Dermis blood vessel endothelial cell (primary cell): ENCODE measurements around the gene DAPK3. TPM values are rescaled to one million over a fixed set of nuclear protein-coding genes. Genes with fewer than 3 reads are reported as not detected.
A peak's percentile ranks its signal among the peaks of the same experiment; 100 is the strongest.
"Not testable (repeated sequence)": the region's sequence is repeated elsewhere in the genome, so short reads cannot be mapped to it uniquely, and the experiment has no call there.

Source experiments
- DNase-seq: peaks from one replicate; pipeline ENCODE4 v3.0.0; 2010
- total RNA-seq: library from RNA; depleted of rRNA; stranded (reverse); fragments of >200 nt; gene quantifications from 2 replicates; pipeline ENCODE4 v1.2.3, GENCODE V29; 2014

Gene DAPK3
- 151 and 203 TPM in 2 replicates for total RNA-seq

DNA sequence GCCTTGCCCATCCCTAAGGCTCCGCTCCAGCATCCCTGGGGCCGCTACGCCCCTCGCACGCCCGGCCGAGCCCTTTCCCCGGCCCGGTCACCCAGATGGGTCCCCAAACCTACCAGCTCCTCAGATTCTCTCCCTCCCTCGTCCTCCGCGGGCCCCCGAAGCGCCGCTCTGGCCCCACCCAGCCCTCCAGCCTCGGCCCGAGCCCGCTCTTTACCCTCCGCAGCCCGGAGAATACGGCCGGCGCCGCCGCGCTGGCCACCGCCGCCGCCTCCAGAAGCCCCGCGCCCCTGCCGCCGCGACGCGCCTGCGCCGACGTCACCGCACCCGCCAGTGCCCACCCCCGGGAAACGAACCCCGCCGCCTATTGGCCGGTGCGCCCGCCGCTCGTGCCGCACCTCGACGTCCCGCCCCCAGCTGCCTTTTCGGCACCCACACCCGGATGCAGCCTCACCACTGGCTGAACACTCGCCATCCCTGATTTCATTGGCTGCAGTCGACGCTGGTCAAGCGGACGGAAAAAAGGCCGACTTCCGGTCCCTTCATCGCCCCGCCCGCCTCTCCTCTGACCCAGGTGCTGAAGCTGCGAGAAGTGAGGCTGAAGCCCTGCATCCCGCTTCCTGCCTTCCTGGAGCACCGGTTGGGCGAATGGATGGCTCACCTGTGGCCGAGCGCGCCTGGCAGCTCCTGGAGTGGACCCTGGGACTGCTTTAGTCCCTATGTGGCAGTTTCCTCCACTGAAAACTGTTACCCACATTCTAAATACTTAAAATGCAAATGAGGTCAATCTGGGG, at the start of gene DAPK3:
TSS of gene DAPK3 (minus strand) at position 292 of the 791 bp plus-strand sequence. CDS start 1,364 bp downstream, outside the sequence.
- DNase-seq = peak; percentile 98

DNA sequence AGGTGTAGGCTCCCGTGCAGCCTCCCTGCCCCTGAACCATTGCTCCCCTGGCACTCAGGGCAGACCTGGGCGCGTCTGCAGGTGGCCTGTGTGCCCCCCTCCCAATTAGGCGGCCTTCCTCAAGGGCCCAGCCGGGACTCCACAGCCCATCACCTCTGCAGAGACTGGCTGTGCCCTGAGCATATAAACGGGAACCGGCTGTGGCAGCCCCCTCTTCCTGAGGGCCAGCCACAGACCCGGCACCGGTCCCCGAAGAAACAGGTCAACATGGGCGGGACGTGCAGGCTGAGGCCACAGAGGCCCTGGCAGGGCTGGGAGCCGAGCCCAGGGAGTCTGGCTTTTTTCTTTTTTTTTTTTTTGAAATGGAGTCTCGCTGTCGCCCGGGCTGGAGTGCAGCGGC, 48.7 kb upstream of the DAPK3 start:
- DNase-seq = no peak

DNA sequence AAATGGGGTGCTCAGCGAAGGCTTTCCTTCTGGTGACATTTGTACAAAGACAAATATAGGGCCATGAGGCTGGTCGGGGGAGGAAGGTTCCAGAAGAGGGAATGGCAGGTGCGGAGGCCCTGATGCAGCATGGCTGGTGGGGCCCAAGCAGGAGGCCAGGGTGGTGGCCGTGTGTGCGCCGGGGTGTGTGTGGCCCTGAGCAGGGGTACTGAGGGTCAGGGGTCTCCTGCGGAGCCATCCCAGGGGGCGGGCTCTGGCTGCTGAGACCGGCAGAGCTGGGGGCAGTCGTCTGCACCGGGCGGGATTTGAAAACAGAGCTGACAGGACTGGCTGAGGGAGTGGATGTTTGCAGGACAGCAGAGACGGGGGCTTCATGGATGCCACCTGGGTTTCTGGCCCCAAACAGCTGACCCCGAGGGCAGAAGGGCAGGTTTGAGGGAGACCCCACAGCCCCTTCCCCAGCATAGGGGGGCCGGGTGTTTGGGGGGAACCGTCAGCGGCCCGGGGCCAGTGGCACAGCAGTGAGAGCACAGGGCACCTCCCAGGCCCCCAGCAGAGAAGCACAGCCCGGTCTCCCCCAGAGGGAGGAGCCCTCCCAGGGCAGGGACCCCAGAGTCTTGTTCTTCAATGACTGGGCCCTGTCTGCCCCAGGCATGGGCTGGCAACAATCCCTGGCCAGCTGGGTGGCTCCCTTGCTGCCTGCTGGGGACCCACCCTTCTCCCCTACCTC, 48.0 kb upstream of the DAPK3 start:
- DNase-seq = no peak

DNA sequence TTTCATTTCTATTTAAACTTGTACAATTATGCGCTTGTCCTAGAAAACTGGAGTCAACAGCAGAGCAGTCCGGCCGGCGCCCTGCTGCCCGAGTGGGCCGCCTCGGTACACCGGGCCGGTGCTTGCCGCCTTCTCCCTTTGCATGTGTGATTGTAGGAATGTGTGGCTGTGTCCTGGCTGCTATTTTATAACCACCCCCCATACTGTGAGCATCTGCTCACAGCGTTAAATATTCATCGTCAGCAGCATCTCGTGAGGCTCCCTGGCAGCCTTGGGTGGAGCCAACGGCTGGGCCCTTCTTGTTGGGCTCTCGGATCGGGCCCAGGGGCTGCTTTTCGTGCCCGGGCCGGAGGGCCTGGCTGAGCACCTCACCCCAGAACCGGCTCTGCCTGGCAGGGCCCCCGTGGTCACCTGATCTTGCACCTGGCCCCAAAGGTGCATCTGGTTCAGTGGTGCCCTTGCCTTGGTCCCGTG, 47.3 kb upstream of the DAPK3 start:
- no peak for DNase-seq

DNA sequence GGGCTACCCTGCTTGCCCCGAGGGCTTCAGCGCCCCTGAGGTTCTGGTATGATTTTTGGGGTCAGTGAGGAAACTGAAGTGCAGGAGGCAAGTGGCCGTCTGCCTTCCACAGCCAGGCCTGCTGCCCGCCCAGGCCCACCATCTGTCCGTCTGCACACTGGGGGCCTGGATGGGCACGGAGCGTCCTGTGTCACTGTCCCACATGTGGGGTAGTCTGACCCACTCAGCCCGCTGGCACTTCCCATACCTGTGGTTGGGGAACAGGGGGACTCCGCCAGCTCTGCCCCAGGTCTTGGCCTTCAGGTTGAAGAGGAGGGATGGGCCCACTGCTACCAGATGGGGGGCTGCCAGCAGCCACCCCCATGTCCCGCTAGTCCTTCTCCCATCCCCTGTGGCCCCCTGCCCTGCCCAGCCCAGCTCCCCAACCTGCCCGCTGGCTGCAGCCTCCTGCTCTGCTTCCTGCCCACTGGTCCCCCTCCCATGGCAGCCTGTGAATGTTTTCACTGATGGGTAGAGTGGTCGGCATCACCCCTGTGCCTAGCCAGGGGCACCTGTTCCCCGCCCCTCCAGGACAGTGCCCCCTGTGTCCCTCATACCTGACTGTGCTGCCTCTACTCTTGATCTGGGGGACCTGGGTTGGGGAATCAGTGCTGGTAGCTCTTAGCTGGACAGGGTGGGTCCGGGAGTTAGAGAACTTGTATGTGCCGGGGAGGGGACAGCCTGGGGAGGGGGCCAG, 46.2 kb upstream of the DAPK3 start:
- no peak for DNase-seq

DNA sequence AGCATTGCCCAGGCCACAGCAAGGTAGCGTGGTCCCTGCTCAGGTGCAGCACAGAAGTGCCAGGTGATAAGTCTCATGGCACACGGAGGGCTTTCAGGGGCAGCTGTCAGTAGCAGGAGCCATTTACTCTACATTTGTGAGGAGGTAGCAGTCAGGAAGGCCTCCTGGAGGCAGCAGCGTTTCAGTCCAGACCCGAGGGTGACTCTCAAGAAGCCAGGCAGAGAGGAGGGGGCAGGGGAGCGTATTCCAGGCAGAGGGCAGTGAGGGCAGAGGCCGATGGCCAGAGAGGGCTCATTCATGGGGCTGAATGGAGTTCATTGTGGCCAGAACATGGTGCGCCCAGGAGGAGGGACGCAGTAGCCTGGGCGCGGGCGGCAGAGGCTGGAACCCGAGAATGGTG, 45.6 kb upstream of the DAPK3 start:
- no peak for DNase-seq

DNA sequence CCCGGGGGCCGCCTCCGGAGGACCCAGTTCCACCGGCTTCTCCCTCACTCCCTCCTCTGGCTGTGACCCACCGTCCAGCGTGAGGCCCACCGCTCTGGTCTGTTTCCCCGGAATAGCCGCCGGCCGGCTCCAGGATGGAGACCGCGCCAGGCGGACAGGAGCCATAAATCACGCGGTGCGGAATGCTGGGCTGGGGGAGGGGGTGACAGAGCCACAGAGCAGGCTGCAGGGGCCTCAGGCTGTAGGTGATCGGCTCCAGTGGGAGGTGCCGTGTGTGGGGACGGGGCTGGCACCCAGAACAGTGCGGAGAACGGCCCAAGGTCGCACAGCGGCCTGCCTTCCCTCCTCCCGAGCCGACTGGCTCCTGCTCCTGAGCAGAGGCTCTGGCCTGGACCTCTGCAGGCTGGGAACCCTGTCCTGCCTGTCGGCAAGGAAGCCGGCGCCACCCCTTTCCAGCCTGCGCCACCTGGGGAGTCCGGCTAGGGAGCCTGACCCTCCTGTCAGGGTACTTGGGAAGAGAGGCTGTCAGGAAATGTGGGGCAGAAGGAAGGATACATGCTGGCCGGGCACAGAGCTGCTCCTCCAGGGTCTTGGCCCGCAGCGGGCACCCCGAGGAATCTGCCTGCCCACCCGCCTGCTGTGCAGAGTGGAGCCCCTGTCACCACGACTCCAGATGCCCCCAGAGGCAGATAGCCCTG, 45.0 kb upstream of the DAPK3 start:
- DNase-seq = no peak

DNA sequence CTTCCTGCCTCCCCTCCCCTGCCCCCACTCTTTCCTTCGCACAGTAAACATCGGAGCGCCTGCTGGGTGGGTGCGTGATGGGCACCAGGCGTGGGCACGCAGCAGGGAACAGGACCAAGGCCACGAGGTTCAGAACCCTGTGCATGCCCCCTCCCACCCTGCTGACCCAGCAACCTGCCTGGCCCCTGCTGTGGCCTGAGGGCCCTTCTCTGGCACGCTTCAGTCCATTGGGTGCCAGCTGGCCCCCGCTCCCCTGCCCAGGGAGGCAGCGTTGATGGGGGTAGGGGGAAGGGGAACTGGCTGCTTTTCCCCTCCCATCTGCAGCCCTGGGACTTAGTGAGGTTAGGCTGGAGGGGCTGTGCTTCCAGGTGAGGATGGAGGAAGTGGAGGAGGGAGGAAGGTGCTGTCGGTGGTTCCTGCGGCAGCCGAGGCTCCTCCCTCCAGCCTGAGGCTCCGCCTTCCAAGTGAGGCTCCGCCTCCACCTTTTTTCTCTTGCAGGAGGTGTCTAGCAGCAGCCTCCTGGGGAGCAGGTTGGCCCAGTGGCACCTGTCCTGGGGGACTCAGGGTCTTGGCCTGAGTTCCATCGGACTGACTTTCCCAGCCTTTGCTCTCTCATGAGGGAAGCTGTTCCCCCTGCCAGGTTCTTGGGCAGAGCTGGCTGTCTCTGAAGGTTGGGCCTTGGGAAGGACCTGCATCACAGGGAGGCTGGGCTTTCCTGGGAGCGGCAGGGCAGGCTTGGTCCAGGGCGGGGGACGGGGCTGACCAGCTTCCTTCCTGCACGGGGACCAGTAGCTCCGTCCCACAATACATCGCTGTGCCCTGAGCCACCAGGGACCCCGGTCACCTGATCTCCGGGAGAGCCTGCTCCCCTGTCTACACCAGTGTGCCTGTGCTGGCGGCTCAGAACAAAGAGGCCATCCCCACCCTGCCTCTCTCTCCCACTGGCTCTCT, 43.9 kb upstream of the DAPK3 start:
- DNase-seq = peak; percentile 26

GRCh38 chr19:4013886-4014540, 43.1 kb upstream of the DAPK3 start:
- no peak for DNase-seq

GRCh38 chr19:4012975-4013634, 42.2 kb upstream of the DAPK3 start:
- DNase-seq = no peak

- DNase-seq = no peak
Measured at GRCh38 chr19:4012092-4012974, 41.4 kb upstream of the DAPK3 start.

- DNase-seq = not testable (repeated sequence)
Measured at GRCh38 chr19:4011430-4011829, 40.5 kb upstream of the DAPK3 start.

DNA sequence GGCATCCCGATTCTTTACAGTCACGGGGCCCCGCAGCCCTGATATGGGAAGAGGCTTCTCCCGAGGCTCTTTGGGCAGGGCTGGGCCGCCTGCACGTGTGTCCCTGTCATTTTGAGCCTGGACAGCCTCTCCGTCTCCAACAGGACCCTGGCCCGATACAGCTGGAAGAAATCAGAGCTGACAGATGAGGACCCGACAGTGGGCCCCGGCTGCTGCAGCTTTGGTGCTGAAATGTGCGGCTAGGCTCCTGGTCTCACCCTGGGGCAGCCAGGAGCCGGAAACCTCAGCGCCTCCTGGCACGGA, 39.9 kb upstream of the DAPK3 start:
- no peak for DNase-seq

- no peak for DNase-seq
Measured at GRCh38 chr19:4009990-4010807, 39.3 kb upstream of the DAPK3 start.

DNA sequence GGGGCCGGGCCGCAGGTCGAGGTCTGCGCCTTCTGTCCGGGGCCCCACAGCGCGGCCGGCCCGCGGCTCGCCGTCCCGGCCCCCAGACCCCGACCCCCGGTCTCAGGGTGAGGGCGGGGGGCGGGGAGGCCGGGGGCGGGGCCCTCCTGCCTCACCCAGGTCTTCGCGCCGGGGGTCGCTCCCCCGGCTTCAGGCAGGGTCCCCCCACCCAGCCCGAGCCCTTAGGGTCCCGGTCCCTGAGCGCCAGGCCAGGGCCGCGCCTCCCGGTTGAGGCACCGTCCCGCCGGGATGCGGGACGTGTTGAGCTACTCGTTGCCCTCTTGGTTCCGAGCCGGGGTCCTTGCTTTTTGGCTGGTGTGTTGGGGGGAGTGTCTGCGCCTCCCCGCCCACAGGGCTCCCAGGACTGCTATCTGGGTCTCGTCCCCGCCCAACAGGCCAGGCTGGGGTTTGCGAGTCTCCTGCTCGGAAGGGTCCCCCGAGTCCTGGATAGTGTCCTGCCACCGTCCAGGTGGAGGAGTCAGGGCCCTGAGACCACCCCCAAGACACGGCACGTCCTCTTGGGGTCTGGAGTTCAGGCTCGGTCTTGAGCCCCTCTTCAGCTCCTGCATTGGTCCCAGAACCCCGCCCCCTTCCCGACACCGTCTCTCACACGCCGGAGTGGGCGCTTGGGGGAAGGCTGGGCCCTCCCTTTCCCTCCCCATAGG, 37.1 kb upstream of the DAPK3 start:
- peak; percentile 59 for DNase-seq

- peak; percentile 97 for DNase-seq
Measured at GRCh38 chr19:4007021-4007835, 36.3 kb upstream of the DAPK3 start, which contains the start of gene PIAS4. Gene PIAS4, plus strand, starts transcription at chr19:4007736. Its CDS starts 25 bp downstream, at chr19:4007761.

GRCh38 chr19:4005436-4005835, 34.5 kb upstream of the DAPK3 start:
- DNase-seq = not testable (repeated sequence)
